Midbrain (tissue), 1 donor: ENCODE measurements around the gene NRAP.

Experiments
- DNase-seq: peaks from one replicate; lab custom pipeline; 2025; lab: John Stamatoyannopoulos, UW

The NRAP gene

DNA sequence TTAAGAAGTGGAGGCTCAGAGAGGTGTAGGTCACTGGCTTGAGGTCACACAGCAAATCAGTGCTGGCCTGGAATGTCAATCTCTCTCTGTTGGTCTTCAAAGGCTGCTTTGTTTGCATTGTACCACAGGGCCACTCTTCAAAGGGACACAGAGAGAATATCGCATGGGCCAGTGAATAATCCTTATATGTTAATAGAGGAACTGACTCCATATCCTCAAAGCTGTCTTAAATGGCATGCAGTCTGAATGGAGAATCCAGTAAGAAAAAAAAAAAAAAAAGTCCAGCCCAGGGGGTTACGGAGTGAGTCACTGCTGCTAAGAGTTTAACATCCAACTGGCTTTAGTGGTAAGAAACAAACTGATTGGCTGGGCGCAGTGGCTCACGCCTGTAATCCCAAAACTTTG lies 54.1 kb downstream of the NRAP start:
- DNase-seq = no peak

DNA sequence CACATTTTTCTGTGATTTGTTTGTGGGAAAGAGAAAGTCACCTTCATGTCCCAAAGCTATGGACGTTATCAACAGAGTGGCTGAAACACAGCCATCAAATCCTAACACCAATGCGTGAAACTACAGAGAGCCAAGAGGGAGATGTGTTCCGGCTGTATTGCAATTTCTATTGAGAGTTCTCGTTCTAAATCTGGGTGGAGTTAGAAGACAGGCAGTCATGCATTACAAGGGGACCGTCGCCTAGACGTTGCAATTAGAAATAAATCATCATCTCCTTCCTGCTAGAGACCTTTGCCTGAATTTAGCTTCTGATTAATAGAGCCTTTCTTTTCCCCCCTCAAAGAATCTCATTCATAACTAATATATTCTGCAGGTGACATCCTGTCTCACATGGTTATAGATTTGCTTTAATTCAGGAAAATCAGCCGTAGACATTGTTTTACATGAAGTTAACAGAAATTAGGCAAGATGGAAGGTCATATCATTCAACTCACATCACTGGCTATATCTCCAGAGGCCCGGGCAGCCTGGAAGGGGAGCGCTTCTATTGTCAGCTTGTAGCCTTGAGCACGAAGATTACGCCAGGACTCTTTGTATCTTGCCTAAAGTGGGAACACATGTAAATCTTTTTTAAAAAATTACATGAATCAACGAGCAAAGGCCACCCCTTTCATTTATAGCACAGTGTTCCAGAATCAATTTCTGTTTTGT lies 58.4 kb downstream of the NRAP start:
- no peak for DNase-seq

DNA sequence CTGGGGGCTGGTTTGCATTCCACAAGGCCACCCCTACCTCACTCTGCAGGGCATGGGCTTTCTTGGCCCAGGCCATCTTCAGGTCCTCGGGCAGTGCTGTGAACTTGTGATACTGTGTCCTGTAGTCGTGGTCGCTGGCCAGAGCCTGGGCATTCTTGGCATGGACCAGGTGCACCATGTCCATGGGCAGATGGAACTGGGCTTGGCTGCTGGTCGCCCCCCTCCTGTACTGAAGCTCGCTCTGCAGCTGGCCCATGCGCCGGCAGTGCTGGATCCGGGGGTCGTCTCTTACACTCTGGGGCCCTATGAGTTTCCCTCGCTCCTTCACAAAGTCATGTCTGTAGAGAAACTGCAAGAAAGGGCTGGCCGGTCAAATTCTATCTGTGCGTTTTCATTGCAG lies 59.3 kb downstream of the NRAP start:
- DNase-seq = no peak

DNA sequence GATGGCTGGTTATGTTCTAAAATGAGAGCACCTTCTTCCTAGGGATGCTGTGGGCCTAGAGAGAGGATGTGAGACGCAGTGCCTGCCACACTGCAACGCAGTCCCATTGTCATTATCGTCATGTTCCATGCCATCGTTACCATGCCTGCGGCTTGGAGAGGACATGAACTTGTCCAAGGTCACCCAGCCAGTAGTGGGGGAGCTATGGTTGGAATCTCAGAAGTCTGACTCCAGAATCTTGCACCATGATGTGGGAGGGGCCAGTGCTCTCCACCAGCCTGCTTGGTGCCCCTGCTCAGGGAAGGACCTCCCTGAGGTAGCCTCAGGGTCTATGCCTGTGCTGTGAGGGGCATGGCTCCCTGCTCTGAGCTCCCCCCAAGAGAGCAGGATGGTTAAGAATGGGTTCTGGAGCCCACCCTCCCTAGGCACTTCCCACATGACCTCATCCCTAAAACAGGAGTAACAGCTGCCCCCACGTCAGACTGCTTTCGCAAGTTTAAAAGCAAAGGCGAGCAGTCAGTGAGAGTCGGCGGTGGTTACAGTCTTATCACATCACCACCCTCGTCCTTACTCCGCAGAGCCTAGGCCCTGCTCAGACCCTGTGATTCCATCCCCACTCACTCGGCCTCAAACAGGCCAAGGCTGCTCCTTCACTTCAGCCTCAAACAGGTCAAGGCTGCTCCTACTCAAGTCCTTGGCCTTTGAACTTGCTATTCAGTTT lies 60.6 kb downstream of the NRAP start:
- no peak for DNase-seq

DNA sequence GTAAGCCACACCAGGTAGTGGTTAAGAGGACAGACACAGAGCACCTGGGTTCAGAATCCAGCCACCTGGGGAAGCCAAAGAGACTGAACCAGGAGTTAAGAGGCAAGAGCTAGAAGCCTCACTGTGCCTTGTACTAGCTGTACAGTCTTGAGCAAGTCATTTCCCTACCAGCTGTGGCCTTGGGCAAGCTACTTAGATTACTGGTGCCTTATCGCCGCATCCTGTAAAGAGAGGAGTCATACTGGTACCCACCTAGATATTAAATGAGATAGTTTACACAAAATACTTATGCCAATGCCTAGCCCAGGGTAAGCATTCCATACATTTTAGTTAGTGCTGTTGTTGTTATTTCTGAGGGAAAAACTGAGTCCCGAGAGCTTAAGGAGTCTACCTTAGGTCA lies 63.3 kb downstream of the NRAP start:
- no peak for DNase-seq

DNA sequence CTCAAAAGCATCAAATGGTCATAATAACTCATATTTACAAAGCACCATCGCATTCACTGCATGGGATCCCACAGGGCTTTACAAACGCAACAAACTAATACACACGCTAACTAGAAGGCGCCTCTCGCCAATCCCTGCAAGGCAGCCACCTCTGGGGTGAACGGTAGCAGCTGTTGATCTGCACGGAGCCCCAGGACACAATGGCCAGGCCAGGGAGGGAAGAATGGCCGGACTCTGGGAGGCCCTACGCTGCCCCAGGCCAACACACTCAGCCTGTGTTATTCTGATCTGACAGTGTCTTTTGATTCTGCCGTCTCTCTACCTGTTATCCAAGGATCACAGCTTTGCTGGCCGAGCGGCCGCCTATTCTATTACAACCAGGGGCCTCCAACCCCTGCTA lies 69.2 kb downstream of the NRAP start:
- DNase-seq = no peak

DNA sequence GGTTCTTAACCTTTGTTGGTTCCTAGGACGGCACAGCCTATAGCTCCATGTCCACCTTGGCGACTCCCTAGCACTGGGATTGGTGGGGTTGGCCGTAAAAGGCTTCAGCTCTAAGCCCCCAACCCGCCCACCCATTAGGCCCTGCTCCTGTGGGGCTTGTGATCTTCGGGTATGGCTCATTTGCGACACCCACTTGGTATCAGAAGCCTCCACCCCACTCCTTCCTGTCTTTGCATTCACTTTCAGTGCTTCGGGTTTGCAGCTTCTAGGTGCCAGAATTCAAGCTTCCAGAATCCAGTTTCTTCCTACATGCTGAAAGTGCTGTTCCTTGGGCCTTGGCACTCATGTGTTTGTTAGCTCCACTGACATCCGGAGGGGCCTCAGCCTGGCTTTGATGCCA lies 71.5 kb downstream of the NRAP start:
- DNase-seq = no peak

DNA sequence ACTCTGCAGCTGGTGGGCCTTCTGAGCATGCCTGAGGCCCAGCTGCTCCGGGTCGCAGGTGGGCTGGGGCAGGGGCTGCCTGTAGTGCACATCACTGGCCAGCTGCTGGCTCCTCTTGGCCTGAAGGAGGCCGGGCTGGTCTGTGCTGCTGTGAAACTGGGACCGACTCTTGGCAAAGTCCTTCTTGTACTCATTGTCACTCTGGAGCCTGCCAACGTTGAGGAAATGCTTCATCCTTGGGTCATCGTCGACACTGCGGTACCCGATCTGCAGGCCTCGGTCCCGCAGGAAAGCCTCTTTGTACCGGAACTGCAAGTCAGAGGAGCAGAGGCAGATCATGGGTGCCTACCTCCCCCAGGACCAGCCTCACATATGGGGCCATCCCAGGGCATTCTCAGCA lies 73.3 kb downstream of the NRAP start:
- no peak for DNase-seq

DNA sequence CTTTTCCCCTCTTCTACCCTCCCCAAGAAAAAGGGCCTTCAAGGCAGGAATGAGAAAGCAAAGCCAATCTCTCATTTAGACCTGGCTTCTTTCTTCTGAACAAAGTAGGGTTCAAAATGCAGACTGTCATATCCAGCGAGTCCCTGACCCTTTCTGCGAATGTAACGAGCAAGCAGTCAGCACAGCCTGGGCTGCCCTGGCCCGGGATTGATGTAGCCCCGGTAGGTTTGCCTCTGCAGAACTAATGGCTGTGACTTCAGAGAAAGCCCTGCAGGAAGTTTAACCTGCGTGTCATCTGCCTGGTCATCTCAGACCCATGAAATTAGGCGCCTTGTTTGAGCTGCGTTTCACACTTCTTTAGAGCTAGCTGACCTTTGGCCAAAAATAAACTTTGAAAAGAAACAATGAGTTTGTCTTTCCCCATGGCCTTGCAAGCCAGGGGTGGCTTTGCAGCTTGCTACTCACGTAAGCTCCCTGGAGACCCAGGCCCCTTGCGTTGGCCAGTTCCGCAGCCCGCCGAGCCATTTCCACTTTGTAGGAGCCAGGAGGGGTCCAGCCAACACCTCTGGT lies 74.6 kb downstream of the NRAP start:
- no peak for DNase-seq

DNA sequence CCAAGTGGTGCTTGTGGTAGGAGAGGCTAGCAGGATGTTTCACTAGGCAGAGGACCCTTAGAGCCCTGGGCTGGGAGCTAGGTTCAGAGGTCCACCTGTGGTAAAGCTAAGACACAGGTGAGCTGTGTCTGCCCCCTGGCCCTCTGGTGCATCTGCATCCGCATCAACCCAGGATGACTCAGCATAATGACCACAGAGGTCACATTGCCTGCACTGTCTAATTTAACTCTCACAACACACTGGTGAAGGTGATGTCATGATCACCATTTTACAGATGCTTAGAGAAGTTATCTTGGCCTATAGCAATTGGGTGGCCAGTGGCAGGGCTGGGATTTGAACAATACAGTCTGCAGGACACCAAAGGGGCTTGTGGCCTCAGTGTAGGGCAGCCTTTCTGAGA lies 77.9 kb downstream of the NRAP start:
- no peak for DNase-seq

DNA sequence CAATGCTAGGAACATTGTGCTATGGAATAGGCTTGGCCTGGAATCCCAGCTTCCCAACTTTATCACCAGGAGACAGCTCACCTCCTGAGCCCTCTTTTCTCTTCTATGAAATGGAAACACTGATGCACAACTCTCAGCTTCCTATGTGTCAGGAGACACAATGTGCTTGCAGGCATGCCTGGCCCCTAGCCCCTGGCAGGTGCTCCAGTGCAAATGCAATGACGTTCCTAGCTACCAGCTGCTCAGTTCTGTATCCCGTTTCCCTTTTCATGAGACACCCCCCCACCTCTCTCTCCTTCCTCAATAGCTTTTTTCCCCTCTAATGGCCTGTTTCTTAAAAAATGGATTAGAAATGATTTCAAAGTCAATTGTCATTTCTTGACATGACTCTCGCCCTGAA lies 80.3 kb downstream of the NRAP start:
- no peak for DNase-seq

DNA sequence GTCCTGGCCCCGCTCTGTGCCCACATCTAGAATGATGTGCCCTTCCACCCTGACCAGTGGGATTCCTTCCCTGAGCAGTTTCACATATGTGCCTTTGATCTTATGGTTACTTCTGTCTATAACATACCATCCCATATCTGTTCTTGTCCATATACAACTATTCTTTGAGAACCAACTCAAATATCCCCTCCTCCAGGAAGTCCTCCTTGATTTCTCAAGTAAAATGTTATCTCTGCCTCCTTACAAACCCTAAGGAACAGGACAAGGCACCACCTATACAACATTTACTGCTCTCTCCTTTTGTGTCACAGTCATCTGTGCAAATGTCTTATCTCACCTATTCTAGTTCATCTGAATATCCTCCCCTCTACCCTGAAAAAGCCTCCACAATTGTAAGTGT lies 82.7 kb downstream of the NRAP start:
- DNase-seq = no peak

DNA sequence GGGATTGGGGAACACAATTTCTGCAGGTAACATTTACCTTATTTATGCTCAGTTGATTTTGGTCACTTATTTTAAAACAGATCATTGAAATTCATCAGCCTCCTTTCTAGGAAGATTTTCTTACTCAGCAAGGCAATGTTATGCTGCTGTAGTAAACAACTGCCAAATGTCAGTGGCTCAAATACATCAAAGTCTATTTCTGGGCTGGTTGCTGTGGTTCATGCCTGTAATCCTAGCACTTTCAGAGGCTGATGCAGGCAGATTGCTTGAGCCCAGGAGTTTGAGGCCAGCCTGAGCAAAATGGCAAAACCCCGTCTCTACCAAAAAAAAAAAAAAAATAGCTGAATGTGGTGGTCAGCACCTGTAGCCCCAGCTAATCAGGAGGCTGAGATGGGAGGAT lies 85.1 kb downstream of the NRAP start:
- DNase-seq = no peak

DNA sequence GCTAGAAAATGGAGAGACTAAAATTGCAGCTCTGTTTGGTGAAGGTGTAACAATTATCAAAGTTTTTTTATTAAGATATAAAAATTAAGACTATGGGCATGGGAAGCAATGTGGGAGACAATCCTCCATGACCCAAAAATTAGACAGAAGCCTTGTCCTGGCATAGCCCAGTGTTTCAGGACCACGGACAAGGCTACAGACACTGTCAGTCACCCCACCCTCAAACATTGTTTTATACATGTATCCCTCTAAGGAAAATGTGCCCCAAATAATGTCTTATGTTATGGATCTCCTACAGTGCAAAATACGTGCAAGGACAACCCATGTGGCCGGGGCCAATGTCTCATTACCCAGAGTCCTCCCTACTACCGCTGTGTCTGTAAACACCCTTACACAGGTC lies 87.0 kb downstream of the NRAP start:
- no peak for DNase-seq

DNA sequence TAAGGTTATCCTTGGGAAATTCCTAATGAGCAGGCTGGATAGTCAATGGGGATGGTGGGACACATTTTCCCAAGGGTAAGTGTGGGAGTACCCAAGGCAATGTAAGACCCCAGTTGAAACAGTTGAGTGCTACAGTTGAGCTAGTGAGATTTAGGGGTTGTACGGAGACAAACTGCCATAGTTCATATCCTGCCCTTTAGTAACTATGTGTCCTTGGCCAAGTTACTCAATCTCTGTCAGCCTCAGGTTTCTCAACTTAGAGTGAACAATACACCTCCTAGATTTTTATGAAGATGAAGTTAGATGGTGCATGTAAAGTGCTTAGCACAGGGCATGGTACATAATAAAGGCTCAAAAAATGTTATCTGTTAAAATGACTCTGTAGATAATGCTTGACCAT lies 90.5 kb downstream of the NRAP start:
- no peak for DNase-seq

DNA sequence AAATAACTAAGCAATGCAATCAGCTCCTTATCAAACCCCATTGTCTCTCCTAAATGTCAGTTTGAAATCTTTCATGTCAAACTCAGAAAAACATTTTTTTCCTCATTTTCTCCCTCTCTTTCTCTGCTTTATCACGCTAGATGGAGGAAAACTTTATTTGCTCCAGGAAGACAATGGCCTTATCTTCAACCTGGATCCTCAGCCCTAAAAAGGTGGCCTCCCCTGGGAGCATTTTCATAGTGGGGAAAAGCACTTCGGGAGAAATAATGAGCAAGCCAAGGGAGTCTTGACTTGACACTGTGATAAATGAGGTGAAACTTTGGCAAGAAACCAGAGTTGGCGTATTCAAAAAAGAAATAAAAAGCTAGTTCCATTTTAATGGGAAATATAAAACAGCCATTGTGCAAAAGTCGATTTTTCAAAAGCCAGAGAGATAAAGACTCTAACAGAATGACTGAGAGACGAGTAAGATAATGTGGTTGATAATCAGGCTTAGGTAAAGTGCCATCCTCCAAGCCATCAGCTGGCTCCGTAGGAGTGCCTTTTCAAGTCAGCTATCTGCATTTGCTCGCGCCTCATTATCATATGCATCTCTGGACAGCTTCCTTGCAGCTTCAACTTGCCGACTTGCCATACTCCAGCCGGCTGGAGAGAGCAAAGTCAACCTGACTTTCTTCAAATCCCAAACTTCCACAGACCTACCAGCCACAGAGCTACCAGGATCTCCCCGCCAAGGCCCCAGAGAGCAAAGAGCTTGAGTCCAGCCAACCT lies 91.1 kb downstream of the NRAP start:
- DNase-seq = no peak

DNA sequence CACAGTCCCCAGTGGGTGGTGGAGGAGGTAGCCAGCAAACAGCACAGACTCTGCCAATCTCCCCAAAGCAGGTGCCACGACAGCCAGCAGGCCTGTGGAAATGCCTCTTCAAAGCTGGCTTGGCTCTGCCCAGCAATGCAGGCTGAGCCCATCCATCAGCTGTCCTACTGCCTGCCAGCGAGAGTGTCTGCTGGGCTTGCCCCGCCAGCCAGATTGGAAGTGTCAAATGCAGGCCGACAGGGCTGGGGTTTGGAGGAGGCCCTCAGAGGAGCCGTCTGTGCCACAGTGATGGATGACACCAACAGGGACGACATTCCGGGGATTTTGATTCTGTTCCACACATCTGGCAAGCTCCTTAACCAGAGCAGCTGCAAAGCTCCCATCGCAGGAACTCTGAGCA lies 94.3 kb downstream of the NRAP start:
- DNase-seq = no peak

DNA sequence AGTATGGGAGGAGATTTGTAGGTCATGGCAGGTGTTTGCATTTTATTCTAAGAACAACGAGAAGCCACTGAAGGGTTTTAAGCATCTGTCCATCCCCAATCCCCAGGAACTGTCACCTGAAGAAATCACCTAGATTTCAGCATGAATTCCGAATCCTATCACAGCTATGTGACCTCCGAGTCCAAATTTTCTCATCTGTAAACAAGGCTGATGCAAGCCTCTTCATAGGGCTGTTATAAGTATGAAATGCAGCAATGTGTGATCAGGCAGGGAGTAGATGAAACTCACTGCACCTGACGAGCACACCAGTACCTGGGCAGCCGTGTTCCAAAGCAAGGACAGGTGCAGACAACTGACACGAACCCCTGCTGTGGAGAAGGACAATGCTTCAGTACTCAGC lies 97.0 kb downstream of the NRAP start:
- DNase-seq = no peak

DNA sequence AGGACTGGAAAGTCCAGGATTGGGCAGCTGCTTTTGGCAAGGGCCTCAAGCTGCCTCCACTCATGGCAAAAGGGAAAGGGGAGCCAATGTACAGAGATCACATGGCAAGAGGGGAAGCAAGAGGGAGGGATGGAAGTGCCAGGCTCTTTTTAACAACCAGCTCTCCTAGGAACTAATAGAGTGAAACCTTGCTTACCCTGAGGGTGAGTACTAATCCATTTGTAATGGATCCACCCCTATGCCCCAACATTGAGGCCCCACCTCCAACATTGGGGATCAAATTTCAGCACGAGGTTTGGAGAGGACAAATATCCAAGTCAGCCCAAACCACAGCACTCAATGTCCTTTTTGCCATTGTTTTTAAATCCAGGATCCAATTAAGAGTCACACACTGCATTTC lies 98.5 kb downstream of the NRAP start:
- no peak for DNase-seq

DNA sequence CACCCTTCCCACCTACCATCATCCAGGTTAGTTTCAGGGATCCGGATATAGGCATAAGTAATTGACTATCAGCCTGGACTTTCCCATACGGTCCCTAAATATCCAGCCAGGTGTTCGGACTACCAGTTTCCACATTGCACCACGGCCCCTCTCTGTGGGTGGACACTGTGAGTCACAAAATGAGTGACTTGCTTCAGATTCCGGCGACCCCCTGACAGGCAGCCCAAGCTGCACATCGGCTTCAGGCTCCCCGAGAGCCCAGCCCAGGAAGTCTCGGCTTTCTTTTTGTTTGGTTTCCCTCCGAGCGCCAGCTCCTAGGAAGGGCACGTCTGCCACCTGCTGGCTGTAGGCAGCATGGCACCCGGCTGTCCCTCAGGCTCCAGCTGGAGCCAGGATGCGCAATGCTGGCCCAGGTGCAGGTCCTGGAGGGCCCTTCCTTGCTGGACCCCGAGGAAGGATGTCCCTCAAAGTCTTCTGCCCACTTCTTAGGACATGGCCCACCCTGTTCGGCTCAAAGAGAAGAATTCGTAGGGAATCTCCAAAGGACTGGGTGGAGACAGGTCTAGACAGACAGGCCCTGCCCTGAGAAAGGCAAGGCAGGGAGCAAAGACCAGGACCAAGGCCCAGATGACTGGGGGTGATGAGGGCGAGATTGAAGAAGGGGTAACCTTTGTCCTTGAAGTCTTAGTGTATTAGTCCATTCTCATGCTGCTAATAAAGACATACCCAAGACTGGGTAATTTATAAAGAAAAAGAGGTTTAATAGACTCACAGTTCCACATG lies 100.3 kb downstream of the NRAP start:
- DNase-seq = peak; percentile 72

DNA sequence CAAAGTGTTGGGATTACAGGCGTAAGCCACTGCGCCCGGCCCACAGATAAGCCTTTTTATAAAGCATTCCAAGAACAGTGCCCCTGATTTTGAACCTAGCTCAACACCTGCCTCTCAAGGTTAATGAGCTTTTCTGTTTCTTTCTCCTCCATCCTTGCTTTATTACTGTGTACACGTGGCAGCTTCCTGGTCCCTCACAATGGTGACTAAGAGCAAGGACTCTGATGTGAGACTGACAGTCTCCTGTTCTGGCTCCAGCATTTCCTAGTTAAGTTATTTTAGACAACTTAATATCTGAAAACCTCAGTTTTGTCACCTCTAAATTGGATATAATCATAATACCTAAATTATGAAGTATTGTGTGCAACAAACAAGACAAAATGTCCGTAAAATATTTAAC lies 101.1 kb downstream of the NRAP start:
- no peak for DNase-seq

DNA sequence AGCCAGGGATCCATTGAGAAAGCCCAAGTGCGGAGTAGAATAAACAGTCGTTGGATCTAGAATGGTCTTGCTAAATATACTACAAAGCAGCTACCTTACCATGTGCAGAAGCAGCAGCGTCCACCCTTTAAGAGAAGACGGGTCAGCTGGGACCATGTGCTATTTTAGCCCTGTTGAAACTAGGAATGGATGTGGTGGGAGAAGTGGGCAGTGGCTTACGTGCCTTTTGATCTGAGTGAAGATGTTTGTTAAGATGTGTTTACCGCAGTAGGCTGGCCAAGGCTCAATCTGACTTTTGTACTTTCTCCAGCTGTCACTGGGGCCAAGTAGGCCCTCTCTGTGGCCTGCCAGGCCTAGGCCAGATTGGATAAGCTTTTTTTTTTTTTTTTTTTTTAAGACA lies 101.8 kb downstream of the NRAP start:
- DNase-seq = no peak
